HUES48 (cell line): ENCODE measurements around the gene PICALM.
"Not testable (repeated sequence)": the region's sequence is repeated elsewhere in the genome, so short reads cannot be mapped to it uniquely, and the experiment has no call there.

ENCODE experiments used
- H3K27ac ChIP-seq: one replicate; pipeline ENCODE4 v1.7.0; 2013; ENCODE audit warnings: low read depth, low read length, inconsistent platforms
- H3K27me3 ChIP-seq: 2 replicates; pipeline ENCODE4 v1.6.1; 2013; ENCODE audit warnings: mild to moderate bottlenecking, low read length; ENCODE audit not compliant: control insufficient read depth, insufficient read depth
- H3K36me3 ChIP-seq: 2 replicates; pipeline ENCODE4 v1.6.1; 2013; ENCODE audit warnings: low read length; ENCODE audit not compliant: control insufficient read depth, insufficient read depth
- H3K4me1 ChIP-seq: 2 replicates; pipeline ENCODE4 v1.6.1; 2013; ENCODE audit warnings: mild to moderate bottlenecking, low read length; ENCODE audit not compliant: control insufficient read depth, insufficient read depth
- H3K4me3 ChIP-seq: 2 replicates; pipeline ENCODE4 v1.5.1; 2013; ENCODE audit warnings: mild to moderate bottlenecking, low read depth, low read length
- H3K9ac ChIP-seq: 2 replicates; pipeline ENCODE4 v1.6.1; 2013; ENCODE audit warnings: mild to moderate bottlenecking, low read depth, low read length, moderate library complexity
- H3K9me3 ChIP-seq: 2 replicates; pipeline ENCODE4 v1.6.1; 2013; ENCODE audit warnings: low read length; ENCODE audit not compliant: control insufficient read depth, insufficient read depth

PICALM gene

GRCh38 chr11:86068951-86069407 is at the start of gene PICALM:
TSS of gene PICALM (minus strand) at chr11:86069084. CDS start at chr11:86068780, 304 bp downstream.
- Histone ChIP-seq H3K9ac (peak within 1 kb of the TSS; percentile 88), H3K4me1 (peaks cover 27% of the 10 kb centered on the region), H3K4me3 (peak within 1 kb of the TSS; percentile 97), H3K27ac (peak within 1 kb of the TSS; percentile 98), H3K27me3 (no peaks in the 10 kb centered on the region), H3K9me3 (no peaks in the 10 kb centered on the region), H3K36me3 (no peaks in the 10 kb centered on the region)

GRCh38 chr11:86118253-86118652 is 49.4 kb upstream of the PICALM start:
- H3K4me3 ChIP-seq = no peak overlapping the region
- H3K27me3 ChIP-seq = no peaks in the 10 kb centered on the region
- no peak overlapping the region for H3K9ac ChIP-seq
- no peaks in the 10 kb centered on the region for H3K4me1 ChIP-seq
- H3K9me3 ChIP-seq = no peaks in the 10 kb centered on the region
- no peak overlapping the region for H3K27ac ChIP-seq
- H3K36me3 ChIP-seq = no peaks in the 10 kb centered on the region

- Histone ChIP-seq H3K9me3 (no peaks in the 10 kb centered on the region), H3K9ac (no peak overlapping the region), H3K27me3 (no peaks in the 10 kb centered on the region), H3K36me3 (no peaks in the 10 kb centered on the region), H3K4me1 (no peaks in the 10 kb centered on the region), H3K27ac (no peak overlapping the region), H3K4me3 (no peak overlapping the region)
Observed at GRCh38 chr11:86117712-86118063, 48.8 kb upstream of the PICALM start.

GRCh38 chr11:86117001-86117711 is 48.3 kb upstream of the PICALM start:
- Histone ChIP-seq H3K4me1 (no peaks in the 10 kb centered on the region), H3K9ac (no peak overlapping the region), H3K27ac (no peak overlapping the region), H3K4me3 (no peak overlapping the region), H3K27me3 (no peaks in the 10 kb centered on the region), H3K9me3 (no peaks in the 10 kb centered on the region), H3K36me3 (no peaks in the 10 kb centered on the region)

- H3K4me1 ChIP-seq = no peaks in the 10 kb centered on the region
Observed at GRCh38 chr11:86116386-86116726, 47.5 kb upstream of the PICALM start.

GRCh38 chr11:86115542-86116385 is 46.9 kb upstream of the PICALM start:
- H3K4me3 ChIP-seq = no peak overlapping the region
- H3K36me3 ChIP-seq = no peaks in the 10 kb centered on the region
- no peaks in the 10 kb centered on the region for H3K9me3 ChIP-seq
- H3K27ac ChIP-seq = no peak overlapping the region
- no peaks in the 10 kb centered on the region for H3K27me3 ChIP-seq
- no peak overlapping the region for H3K9ac ChIP-seq
- H3K4me1 ChIP-seq = no peaks in the 10 kb centered on the region

More at GRCh38 chr11:86116386-86116726, 47.5 kb upstream of the PICALM start:
- no peak overlapping the region for H3K27ac ChIP-seq
- H3K9me3 ChIP-seq = no peaks in the 10 kb centered on the region
- no peak overlapping the region for H3K9ac ChIP-seq
- no peaks in the 10 kb centered on the region for H3K27me3 ChIP-seq
- no peak overlapping the region for H3K4me3 ChIP-seq
- no peaks in the 10 kb centered on the region for H3K36me3 ChIP-seq

- Histone ChIP-seq H3K9me3 (0 out of 2 replicates have a peak, but pooled peaks cover 3% of the 10 kb centered on the region), H3K36me3 (no peaks in the 10 kb centered on the region), H3K4me1 (no peaks in the 10 kb centered on the region), H3K27me3 (no peaks in the 10 kb centered on the region), H3K27ac (no peak overlapping the region), H3K9ac (no peak overlapping the region), H3K4me3 (no peak overlapping the region)
Observed at GRCh38 chr11:86108890-86109638, 40.2 kb upstream of the PICALM start.

- no peak overlapping the region for H3K27ac ChIP-seq
Observed at GRCh38 chr11:86108191-86108590, 39.3 kb upstream of the PICALM start.

GRCh38 chr11:86106916-86107315 is 38.0 kb upstream of the PICALM start:
- Histone ChIP-seq H3K9ac (no peak overlapping the region), H3K27ac (no peak overlapping the region), H3K27me3 (no peaks in the 10 kb centered on the region), H3K36me3 (no peaks in the 10 kb centered on the region), H3K4me1 (no peaks in the 10 kb centered on the region), H3K4me3 (no peak overlapping the region), H3K9me3 (0 out of 2 replicates have a peak, but pooled peaks cover 3% of the 10 kb centered on the region)

More at GRCh38 chr11:86108191-86108590, 39.3 kb upstream of the PICALM start:
- H3K4me1 ChIP-seq = no peaks in the 10 kb centered on the region
- no peak overlapping the region for H3K9ac ChIP-seq
- no peaks in the 10 kb centered on the region for H3K27me3 ChIP-seq
- 0 out of 2 replicates have a peak, but pooled peaks cover 3% of the 10 kb centered on the region for H3K9me3 ChIP-seq
- H3K36me3 ChIP-seq = no peaks in the 10 kb centered on the region
- no peak overlapping the region for H3K4me3 ChIP-seq

- H3K9me3 ChIP-seq, H3K27ac ChIP-seq, H3K27me3 ChIP-seq, H3K4me3 ChIP-seq, H3K4me1 ChIP-seq, H3K36me3 ChIP-seq, H3K9ac ChIP-seq: not testable (repeated sequence)
Observed at GRCh38 chr11:86106031-86106430, 37.1 kb upstream of the PICALM start.
